ENCODE data around the gene FAAP20.

DNA sequence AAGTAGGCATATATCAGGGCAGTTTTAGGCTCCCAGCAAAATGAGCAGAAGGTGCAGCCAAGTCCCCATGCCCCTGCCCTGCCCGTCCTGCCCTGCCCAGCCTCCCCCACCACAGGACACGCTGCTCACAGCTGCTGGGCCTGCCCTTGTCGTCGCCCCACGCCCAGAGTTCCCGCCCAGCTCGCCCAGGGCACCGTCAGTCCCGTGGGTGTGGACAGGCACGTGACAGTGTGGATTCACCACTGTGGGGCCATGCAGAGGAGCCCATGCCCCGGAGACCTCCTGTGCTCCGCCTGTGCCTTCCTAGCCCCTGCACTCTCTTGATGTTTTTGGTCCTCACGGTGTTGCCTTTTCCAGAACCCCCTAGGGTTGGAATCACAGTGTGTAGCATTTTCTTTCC lies 7.0 kb downstream of the FAAP20 start:
- TF ChIP-seq, protein P1, sequence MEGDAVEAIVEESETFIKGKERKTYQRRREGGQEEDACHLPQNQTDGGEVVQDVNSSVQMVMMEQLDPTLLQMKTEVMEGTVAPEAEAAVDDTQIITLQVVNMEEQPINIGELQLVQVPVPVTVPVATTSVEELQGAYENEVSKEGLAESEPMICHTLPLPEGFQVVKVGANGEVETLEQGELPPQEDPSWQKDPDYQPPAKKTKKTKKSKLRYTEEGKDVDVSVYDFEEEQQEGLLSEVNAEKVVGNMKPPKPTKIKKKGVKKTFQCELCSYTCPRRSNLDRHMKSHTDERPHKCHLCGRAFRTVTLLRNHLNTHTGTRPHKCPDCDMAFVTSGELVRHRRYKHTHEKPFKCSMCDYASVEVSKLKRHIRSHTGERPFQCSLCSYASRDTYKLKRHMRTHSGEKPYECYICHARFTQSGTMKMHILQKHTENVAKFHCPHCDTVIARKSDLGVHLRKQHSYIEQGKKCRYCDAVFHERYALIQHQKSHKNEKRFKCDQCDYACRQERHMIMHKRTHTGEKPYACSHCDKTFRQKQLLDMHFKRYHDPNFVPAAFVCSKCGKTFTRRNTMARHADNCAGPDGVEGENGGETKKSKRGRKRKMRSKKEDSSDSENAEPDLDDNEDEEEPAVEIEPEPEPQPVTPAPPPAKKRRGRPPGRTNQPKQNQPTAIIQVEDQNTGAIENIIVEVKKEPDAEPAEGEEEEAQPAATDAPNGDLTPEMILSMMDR (IDR thresholded peaks at IDR 0.05; ENCODE audit: insufficient read depth, low read length, poor library complexity, severe bottlenecking): no peak
- TF ChIP-seq EZH2phosphoT487 (conservative IDR thresholded peaks at IDR 0.05; ENCODE audit: low read length): no peak
